LoVo (cell line): ENCODE measurements around the gene MNS1.
"Not testable (repeated sequence)": the region's sequence is repeated elsewhere in the genome, so short reads cannot be mapped to it uniquely, and the experiment has no call there.

Experiments used
- DNase-seq: peaks from one replicate; pipeline ENCODE4 v3.0.0-alpha.2; 2016; ENCODE audit warnings: low spot score

The MNS1 gene

DNA sequence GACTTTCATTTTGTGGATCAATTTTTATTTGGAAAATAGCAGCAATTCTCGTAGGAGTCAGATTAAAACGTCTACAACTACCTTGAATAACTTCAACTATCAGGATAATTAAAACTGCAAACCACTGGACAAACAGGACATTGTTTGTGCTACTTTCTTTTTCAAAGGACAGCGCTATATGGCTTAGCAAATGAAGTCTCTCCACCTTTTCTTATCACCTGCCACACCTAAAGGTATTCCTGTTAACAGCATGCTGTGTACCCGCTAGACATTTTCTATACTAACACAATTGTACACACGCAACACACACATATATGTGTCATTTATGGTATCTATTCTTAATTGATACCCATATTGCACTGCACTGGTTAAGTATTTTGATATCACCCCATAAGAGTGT lies 19.2 kb downstream of the MNS1 start:
- DNase-seq = no peak

- no peak for DNase-seq
Observed at GRCh38 chr15:56442354-56442753, 22.6 kb downstream of the MNS1 start.

- DNase-seq = no peak
Observed at GRCh38 chr15:56440214-56440770, 24.6 kb downstream of the MNS1 start.

GRCh38 chr15:56432304-56432703 lies 32.6 kb downstream of the MNS1 start:
- DNase-seq = no peak

GRCh38 chr15:56428821-56429458 lies 36.0 kb downstream of the MNS1 start:
- peak; percentile 61 for DNase-seq

GRCh38 chr15:56425976-56426375 lies 39.0 kb downstream of the MNS1 start:
- no peak for DNase-seq

- no peak for DNase-seq
Observed at GRCh38 chr15:56425276-56425675, 39.7 kb downstream of the MNS1 start.

DNA sequence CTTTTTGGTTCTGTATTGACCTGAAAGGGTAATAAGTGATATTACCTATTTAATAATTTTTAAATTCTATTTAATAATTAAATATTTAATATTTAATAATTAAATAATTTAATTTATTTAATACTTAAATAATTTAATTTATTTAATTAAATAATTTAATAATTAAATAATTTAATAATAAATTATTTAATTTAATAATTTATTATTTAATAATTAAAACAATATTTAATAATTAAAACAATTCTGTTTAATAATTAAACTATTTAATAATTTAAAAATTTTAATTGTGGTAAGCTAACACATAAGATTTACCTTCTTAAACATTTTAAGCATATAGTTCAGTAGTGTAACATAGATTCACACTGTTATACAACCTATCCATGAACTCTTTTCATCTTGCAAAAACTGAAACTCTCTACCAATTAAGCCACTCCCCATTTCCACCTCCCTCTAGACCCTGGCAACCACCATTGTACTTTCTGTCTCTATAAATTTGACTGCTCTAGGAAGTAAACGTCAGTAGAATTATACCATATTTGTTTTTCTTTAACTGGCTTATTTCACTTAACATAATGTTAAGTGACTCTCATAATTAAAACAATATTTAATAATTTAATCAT lies 51.7 kb downstream of the MNS1 start:
- DNase-seq = not testable (repeated sequence)

GRCh38 chr15:56411122-56411749 lies 53.7 kb downstream of the MNS1 start:
- DNase-seq = no peak

GRCh38 chr15:56410721-56411120 lies 54.2 kb downstream of the MNS1 start:
- DNase-seq = no peak

- DNase-seq = not testable (repeated sequence)
Observed at GRCh38 chr15:56399209-56399608, 65.7 kb downstream of the MNS1 start.

GRCh38 chr15:56397325-56397724 lies 67.6 kb downstream of the MNS1 start:
- not testable (repeated sequence) for DNase-seq

DNA sequence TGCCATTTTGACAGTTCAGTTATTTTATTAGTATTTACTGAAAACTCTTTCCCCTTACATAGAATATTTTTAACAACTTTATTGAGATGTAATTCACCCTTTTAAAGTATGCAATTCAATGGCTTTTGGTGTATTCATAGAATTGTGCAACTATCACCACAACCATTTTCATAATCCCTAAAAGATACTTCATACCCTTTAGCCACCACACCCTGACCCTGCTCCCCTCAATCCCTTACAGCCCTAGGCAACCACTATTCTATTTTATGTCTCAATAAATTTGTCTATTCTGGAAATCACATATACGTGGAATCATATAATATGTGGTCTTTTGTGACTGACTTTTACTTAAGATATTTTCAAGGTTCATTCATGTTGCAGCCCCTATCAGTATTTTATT lies 70.0 kb downstream of the MNS1 start:
- no peak for DNase-seq

DNA sequence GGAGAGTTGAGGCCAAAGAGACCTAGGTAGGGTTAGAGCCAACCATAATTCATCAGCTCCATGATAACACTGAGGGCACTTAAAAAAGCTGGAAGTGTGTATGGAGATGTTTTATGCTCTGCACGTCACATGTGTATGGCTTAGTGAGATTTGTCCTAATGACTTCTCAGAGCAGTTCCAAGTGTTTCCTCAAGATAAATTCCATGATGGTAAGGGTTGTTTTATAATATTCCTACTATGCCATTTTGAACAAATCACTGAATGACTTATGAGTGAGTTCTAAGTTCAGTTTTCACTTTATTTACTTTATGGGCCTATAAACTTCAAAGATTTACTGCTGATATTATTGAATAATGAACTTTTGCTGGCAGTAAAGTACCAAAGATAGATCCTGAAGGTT lies 71.7 kb downstream of the MNS1 start:
- DNase-seq = no peak

- DNase-seq = no peak
Observed at GRCh38 chr15:56390739-56391267, 74.1 kb downstream of the MNS1 start.

DNA sequence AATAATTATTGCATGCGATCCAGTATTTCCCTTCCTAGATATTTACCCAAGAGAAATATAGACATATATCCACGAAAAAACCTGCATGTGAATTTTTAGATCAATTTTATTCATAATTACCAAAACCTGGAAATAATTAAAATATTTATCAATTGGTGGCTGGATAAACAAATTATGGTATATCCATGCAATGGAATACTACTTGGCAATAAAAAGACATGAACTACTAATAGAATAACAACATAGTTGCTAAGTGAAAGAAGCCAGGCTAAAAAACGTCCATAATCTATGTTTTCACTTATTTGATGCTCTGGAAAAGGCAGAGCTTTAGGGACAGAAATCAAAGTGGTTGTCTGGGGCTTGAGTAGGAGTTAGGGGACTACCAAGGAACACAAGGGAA lies 79.0 kb downstream of the MNS1 start:
- no peak for DNase-seq

- DNase-seq = no peak
Observed at GRCh38 chr15:56383010-56383409, 81.9 kb downstream of the MNS1 start.
